Suprapubic skin (tissue), 4 donors: ENCODE data around the gene NXPH3.

Source experiments
- POLR2A ChIP-seq, 2 donors: fragments of 450-650 bp; IDR thresholded peaks; one replicate each; pipeline ENCODE4 v1.6.1; 2017; ENCODE audit warnings: antibody characterized with exemption in 2 of 2, mild to moderate bottlenecking in 2 of 2, moderate library complexity in 2 of 2
- POLR2AphosphoS5 ChIP-seq, 3 donors: sonication (generic); formaldehyde crosslinking; IDR thresholded peaks; one replicate each; pipeline ENCODE4 v1.6.1; 2017; ENCODE audit warnings: antibody characterized with exemption in 3 of 3
- TF ChIP-seq, protein P1 (sequence below), 2 donors: fragments of 200-600 bp in 1 of 2; fragments of 450-650 bp in 1 of 2; sonication (generic) in 1 of 2; IDR thresholded peaks; one replicate each; pipeline ENCODE4 v1.5.1; 2016 to 2019; ENCODE audit warnings: antibody characterized with exemption in 2 of 2, mild to moderate bottlenecking in 1 of 2, moderate library complexity in 1 of 2

DNA sequence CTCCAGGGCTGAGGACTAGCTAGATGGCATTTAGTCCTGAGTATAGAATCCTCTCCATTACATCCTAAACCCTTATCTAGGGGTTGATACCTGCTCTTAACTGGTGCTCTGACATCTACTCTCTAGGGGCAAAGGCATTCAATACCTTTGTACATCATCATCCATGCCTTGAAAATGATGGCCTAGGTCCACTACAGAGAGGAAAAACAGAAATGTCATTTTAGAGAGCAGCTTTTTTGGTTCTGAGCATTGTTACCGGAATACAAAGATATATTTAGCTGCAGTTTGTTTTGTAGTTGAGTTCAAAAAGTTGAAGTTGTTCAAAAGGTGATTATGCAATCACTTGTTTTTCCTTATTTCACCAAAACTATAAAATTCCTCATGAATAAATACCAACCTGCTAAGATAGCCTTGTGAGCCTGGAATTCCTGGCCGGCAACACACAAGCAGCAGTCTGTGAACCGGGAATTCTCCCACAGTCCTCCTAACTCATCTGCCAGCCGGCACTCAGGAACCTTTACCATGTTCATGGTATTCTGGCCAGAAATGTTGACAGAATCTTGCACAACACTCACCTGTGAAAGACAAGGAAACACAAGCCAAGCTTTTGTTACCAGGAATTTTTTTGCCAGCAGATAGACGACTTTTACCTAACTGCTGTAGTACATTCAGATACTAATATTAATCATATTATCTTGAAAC is 35.4 kb downstream of the NXPH3 start:
- TF ChIP-seq, protein P1, sequence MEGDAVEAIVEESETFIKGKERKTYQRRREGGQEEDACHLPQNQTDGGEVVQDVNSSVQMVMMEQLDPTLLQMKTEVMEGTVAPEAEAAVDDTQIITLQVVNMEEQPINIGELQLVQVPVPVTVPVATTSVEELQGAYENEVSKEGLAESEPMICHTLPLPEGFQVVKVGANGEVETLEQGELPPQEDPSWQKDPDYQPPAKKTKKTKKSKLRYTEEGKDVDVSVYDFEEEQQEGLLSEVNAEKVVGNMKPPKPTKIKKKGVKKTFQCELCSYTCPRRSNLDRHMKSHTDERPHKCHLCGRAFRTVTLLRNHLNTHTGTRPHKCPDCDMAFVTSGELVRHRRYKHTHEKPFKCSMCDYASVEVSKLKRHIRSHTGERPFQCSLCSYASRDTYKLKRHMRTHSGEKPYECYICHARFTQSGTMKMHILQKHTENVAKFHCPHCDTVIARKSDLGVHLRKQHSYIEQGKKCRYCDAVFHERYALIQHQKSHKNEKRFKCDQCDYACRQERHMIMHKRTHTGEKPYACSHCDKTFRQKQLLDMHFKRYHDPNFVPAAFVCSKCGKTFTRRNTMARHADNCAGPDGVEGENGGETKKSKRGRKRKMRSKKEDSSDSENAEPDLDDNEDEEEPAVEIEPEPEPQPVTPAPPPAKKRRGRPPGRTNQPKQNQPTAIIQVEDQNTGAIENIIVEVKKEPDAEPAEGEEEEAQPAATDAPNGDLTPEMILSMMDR (IDR thresholded peaks at IDR 0.05), result no peak
- TF ChIP-seq POLR2A (IDR thresholded peaks at IDR 0.05) (no peak), POLR2AphosphoS5 (IDR thresholded peaks at IDR 0.05) (no peak)
